ENCODE data around the gene GNG12.

GRCh38 chr1:67675800-67676199 lies 157.5 kb downstream of the GNG12 start:
- TF ChIP-seq CTCF (IDR thresholded peaks at IDR 0.05) (no peak), POLR2AphosphoS5 (IDR thresholded peaks at IDR 0.05) (no peak), EP300 (IDR thresholded peaks at IDR 0.05) (no peak)

Data from stomach (tissue), 4 donors.